Nephron progenitor cell (in vitro differentiated cells): ENCODE measurements around the gene FOXP1.
A peak's percentile ranks its signal among the peaks of the same experiment; 100 is the strongest.

ENCODE experiments used
- DNase-seq: peaks from one replicate; pipeline ENCODE4 v3.0.0; 2021
- H3K27ac Mint-ChIP-seq: 2 replicates; pipeline ENCODE4 v1.8.0; 2021; ENCODE audit warnings: mild to moderate bottlenecking, moderate library complexity, mixed read lengths
- H3K27me3 Mint-ChIP-seq: 2 replicates; pipeline ENCODE4 v1.8.0; 2021; ENCODE audit warnings: mild to moderate bottlenecking, low read depth, mixed read lengths; ENCODE audit not compliant: poor library complexity
- H3K36me3 Mint-ChIP-seq: 2 replicates; pipeline ENCODE4 v1.8.0; 2021; ENCODE audit warnings: low read depth, mixed read lengths
- H3K4me1 Mint-ChIP-seq: 2 replicates; pipeline ENCODE4 v1.8.0; 2021; ENCODE audit warnings: mixed read lengths
- H3K4me3 Mint-ChIP-seq: 2 replicates; pipeline ENCODE4 v1.8.0; 2021; ENCODE audit warnings: mild to moderate bottlenecking, moderate library complexity, mixed read lengths
- H3K9me3 Mint-ChIP-seq: 2 replicates; pipeline ENCODE4 v1.8.0; 2021; ENCODE audit warnings: mild to moderate bottlenecking, moderate library complexity, mixed read lengths
- CTCF ChIP-seq: fragments of 200-600 bp; sonication (generic); IDR thresholded peaks from 2 replicates; pipeline ENCODE4 v1.5.0; 2021; ENCODE audit warnings: antibody characterized with exemption

FOXP1 gene

GRCh38 chr3:71389191-71389590, 194.3 kb downstream of the FOXP1 start:
- H3K4me1 Mint-ChIP-seq = peaks cover 61% of the 10 kb centered on the region
- H3K27ac Mint-ChIP-seq = no peak overlapping the region
- H3K36me3 Mint-ChIP-seq = peaks cover 11% of the 10 kb centered on the region
- H3K9me3 Mint-ChIP-seq = peaks cover 16% of the 10 kb centered on the region
- H3K27me3 Mint-ChIP-seq = peaks cover 3% of the 10 kb centered on the region
- TF ChIP-seq CTCF = no peak
- DNase-seq = no peak
- H3K4me3 Mint-ChIP-seq = no peak overlapping the region

GRCh38 chr3:71388535-71389120, 194.9 kb downstream of the FOXP1 start:
- peak overlapping the region; percentile 25 for H3K4me3 Mint-ChIP-seq
- peaks cover 64% of the 10 kb centered on the region for H3K4me1 Mint-ChIP-seq
- H3K36me3 Mint-ChIP-seq = peaks cover 11% of the 10 kb centered on the region
- H3K27ac Mint-ChIP-seq = no peak overlapping the region
- DNase-seq = no peak
- peaks cover 3% of the 10 kb centered on the region for H3K27me3 Mint-ChIP-seq
- no peak for TF ChIP-seq CTCF
- H3K9me3 Mint-ChIP-seq = peaks cover 16% of the 10 kb centered on the region

- TF ChIP-seq CTCF = no peak
- Mint-ChIP-seq H3K9me3 (peaks cover 16% of the 10 kb centered on the region), H3K27me3 (peaks cover 3% of the 10 kb centered on the region), H3K4me1 (peaks cover 70% of the 10 kb centered on the region), H3K36me3 (peaks cover 22% of the 10 kb centered on the region), H3K27ac (no peak overlapping the region), H3K4me3 (no peak overlapping the region)
- DNase-seq = no peak
These were observed 195.9 kb downstream of the FOXP1 start for GRCh38 chr3:71387586-71387985.

- TF ChIP-seq CTCF = no peak
- DNase-seq = no peak
- Mint-ChIP-seq H3K4me1 (peaks cover 60% of the 10 kb centered on the region), H3K9me3 (peaks cover 16% of the 10 kb centered on the region), H3K4me3 (no peak overlapping the region), H3K27ac (peak overlapping the region; percentile 96), H3K27me3 (peaks cover 3% of the 10 kb centered on the region), H3K36me3 (peaks cover 36% of the 10 kb centered on the region)
These were observed 198.5 kb downstream of the FOXP1 start for GRCh38 chr3:71384837-71385716.

GRCh38 chr3:71384388-71384787, 199.1 kb downstream of the FOXP1 start:
- Mint-ChIP-seq H3K4me3 (no peak overlapping the region), H3K9me3 (peaks cover 16% of the 10 kb centered on the region)
- DNase-seq = no peak

More at GRCh38 chr3:71384388-71384787, 199.1 kb downstream of the FOXP1 start:
- Mint-ChIP-seq H3K36me3 (peaks cover 36% of the 10 kb centered on the region), H3K27ac (peak overlapping the region; percentile 96), H3K4me1 (peaks cover 60% of the 10 kb centered on the region), H3K27me3 (peaks cover 3% of the 10 kb centered on the region)
- no peak for TF ChIP-seq CTCF
